ES-I3 (cell line): ENCODE measurements around the gene LRRC39.
A peak's percentile ranks its signal among the peaks of the same experiment; 100 is the strongest.

ENCODE experiments used
- H3K36me3 ChIP-seq: 2 replicates; pipeline ENCODE4 v1.6.1; 2013; ENCODE audit warnings: mild to moderate bottlenecking, low read length, control low read depth, moderate library complexity; ENCODE audit not compliant: insufficient read depth
- H3K4me1 ChIP-seq: 2 replicates; pipeline ENCODE4 v1.6.1; 2013; ENCODE audit warnings: mild to moderate bottlenecking, control low read depth, low read length; ENCODE audit not compliant: insufficient read depth
- H3K9ac ChIP-seq: 2 replicates; pipeline ENCODE4 v1.6.1; 2013; ENCODE audit warnings: low read depth, mild to moderate bottlenecking, low read length, moderate library complexity
- H3K9me3 ChIP-seq: 2 replicates; pipeline ENCODE4 v1.6.1; 2013; ENCODE audit warnings: mild to moderate bottlenecking, low read length, moderate library complexity; ENCODE audit not compliant: control insufficient read depth, insufficient read depth

Gene LRRC39

DNA sequence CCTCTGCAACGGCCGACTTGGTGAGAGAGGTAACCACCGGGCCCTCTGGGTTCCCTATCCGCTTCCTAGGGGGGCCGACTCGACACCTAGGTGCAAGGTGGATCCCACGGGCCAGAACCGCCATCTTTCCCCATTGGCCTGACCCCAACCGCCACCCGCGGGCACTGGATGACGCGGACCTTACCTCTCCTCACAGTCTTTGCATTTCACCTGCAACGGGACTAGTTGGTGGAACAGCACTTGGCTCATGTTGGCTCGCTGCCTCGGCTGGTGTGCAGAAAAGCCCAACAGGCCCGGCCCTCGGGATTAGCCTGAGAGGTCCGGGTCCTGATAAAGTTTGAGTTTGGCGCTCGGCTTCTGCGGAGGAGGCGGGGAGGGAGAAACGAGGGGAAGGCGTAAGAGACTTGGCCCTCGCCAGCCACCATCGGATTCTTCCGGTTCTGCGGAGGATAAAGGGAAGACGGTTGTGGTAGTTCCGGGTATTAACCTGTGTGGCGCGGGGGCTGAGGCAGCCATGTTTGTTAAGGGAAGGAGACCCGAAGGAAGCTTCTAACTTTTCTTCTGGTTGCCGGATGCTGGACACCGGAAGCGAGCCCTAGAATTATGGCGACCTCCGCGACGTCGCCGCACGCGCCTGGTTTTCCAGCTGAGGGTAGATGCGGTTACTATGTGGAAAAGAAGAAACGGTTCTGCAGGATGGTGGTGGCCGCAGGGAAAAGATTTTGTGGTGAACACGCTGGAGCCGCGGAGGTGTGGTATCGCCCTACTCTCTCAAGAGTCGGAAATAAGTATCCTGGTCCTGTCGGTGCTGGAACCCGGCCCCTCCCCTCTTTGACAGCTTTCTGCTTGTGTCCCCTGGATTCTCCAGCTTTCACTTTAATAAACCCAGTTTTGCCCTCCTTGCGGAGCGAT lies 45.2 kb downstream of the LRRC39 start, which contains the start of the genes SASS6 and TRMT13:
SASS6 (minus strand) TSS at position 365 of the 912 bp plus-strand sequence; CDS start at position 249, 116 bp downstream.
TRMT13 (plus strand) TSS at position 598 of the 912 bp plus-strand sequence; CDS start at position 604, 6 bp downstream.
- no peaks in the 10 kb centered on the region for H3K4me1 ChIP-seq
- H3K9ac ChIP-seq = peak within 1 kb of the TSS; percentile 91
- no peaks in the 10 kb centered on the region for H3K9me3 ChIP-seq
- H3K36me3 ChIP-seq = no peaks in the 10 kb centered on the region

GRCh38 chr1:100131623-100132022 lies 46.4 kb downstream of the LRRC39 start:
- Histone ChIP-seq H3K4me1 (no peaks in the 10 kb centered on the region), H3K36me3 (no peaks in the 10 kb centered on the region), H3K9me3 (no peaks in the 10 kb centered on the region), H3K9ac (peak overlapping the region; percentile 91)

DNA sequence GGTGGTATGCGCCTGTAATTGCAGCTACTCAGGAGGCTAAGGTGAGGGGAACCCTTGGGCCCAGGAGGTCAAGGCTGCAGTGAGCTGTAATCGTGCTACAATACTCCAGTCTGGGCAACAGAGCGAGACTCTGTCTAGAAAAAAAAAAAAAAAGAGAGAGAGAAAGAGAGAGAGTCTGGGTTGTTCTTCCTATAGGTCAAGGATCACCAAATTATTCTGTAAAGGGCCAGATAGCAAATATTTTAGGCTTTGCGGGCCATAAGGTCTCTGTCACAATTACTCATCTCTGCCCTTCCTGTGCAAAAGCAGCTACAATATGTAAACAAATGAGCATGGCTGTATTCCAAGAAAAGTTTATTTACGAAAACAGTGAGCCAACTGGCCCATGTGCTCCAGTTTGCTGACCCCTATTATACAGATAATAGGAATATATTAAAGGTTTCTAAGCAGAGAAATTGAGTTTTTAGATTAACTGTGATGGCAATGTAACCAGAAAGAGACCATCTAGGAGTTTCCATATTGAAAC lies 47.4 kb downstream of the LRRC39 start:
- H3K4me1 ChIP-seq = no peaks in the 10 kb centered on the region
- H3K9me3 ChIP-seq = no peaks in the 10 kb centered on the region
- no peaks in the 10 kb centered on the region for H3K36me3 ChIP-seq
- H3K9ac ChIP-seq = no peak overlapping the region

- Histone ChIP-seq H3K9ac (no peak overlapping the region), H3K36me3 (no peaks in the 10 kb centered on the region; the same call in 1 of the 2 replicates), H3K4me1 (no peaks in the 10 kb centered on the region), H3K9me3 (no peaks in the 10 kb centered on the region)
Measured at GRCh38 chr1:100127226-100127625, 50.8 kb downstream of the LRRC39 start.

DNA sequence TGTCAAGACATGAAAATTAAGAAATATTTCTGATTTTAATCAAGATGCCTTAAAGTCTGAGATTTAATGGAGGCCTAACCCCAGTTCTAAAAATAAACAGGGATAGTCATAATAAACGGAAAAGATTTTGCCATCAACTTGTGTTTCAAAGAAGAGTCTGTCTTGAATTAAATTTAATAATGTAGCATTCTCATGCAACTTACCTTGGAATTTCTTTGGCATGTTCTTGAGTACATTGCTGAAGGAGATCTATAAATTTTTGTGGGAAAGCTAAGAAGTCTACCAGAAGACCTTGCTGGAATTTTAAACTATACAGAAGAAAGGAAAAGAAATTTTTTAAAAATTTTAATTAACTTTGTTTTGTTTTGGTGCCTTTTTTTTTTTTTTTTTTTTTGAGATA lies 55.9 kb downstream of the LRRC39 start:
- H3K36me3 ChIP-seq = peaks cover 5% of the 10 kb centered on the region; the same call in 1 of the 2 replicates
- no peak overlapping the region for H3K9ac ChIP-seq
- H3K4me1 ChIP-seq = no peaks in the 10 kb centered on the region
- H3K9me3 ChIP-seq = no peaks in the 10 kb centered on the region

GRCh38 chr1:100115524-100115923 lies 62.5 kb downstream of the LRRC39 start:
- Histone ChIP-seq H3K36me3 (peaks cover 5% of the 10 kb centered on the region; the same call in 1 of the 2 replicates), H3K4me1 (no peaks in the 10 kb centered on the region), H3K9me3 (no peaks in the 10 kb centered on the region), H3K9ac (no peak overlapping the region)

DNA sequence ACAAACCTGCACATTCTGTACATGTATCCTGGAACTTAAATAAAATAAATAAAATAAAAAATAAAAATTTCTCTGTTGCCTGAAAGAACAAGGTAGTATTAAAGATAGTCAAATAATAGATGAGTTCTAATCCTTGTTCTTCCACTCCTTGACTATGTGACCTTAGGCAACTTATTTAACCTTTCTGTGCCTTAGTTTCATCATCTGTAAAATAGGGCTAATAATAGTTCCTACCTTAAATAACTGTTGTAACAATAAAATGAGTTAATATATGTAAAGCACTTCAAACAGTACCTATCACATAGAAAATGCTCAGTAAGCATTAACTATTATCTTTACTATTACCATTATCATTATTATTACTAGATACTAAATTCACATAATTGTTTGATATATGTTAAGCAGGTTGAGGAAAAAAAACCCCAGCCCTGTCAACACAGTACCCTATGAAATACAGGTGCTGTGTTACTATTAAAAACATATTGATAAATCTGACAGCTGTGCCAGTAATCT lies 68.4 kb downstream of the LRRC39 start:
- Histone ChIP-seq H3K9me3 (no peaks in the 10 kb centered on the region), H3K36me3 (peaks cover 3% of the 10 kb centered on the region; the same call in 1 of the 2 replicates), H3K9ac (no peak overlapping the region)

DNA sequence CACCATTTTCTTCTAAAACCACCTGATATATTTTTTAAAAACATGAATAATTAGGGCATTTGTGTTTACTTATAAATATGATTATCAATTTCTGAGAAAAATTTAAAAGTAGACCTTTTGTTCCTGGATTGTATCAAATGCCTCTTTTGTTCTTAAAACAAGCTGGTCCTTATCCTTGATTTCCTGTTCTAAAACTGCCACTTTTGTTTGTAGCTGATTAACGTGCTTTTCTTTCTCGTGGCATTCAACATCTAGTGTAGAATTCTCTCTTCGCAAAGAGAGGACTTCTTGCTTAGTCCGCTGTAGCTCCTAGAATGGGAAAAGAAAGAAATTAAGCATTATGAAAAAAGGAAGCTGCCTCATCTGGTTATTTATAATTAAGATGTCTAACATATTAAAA lies 70.4 kb downstream of the LRRC39 start:
- Histone ChIP-seq H3K9ac (no peak overlapping the region), H3K4me1 (no peaks in the 10 kb centered on the region), H3K36me3 (peaks cover 12% of the 10 kb centered on the region), H3K9me3 (no peaks in the 10 kb centered on the region)

More for the DNA sequence above, 68.4 kb downstream of the LRRC39 start:
- no peaks in the 10 kb centered on the region for H3K4me1 ChIP-seq

GRCh38 chr1:100101564-100101963 lies 76.5 kb downstream of the LRRC39 start:
- H3K4me1 ChIP-seq = no peaks in the 10 kb centered on the region
- H3K36me3 ChIP-seq = peaks cover 16% of the 10 kb centered on the region
- no peaks in the 10 kb centered on the region for H3K9me3 ChIP-seq
- no peak overlapping the region for H3K9ac ChIP-seq

DNA sequence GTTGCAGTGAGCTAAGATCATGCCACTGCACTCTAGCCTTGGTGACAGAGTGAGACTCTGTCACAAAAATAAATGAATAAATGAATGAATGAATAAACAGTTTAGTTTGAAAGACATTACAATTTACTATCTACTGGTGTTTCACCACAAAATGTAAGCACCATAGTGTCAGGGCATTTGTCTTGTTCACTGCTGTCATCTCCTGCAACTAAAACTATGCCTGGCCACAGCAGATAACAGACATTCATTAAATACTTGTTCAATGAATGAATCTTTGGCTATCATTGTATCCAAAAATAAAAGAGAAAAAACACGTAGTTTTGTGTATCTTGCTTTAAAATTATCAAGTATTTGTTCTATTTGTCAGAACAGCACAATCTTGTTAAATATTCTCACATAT lies 77.9 kb downstream of the LRRC39 start:
- Histone ChIP-seq H3K9ac (no peak overlapping the region), H3K4me1 (no peaks in the 10 kb centered on the region), H3K36me3 (peaks cover 15% of the 10 kb centered on the region), H3K9me3 (no peaks in the 10 kb centered on the region)
